DOHH2 (cell line): ENCODE data around the gene PCDHAC2.

Experiments used
- H3F3A ChIP-seq: fragments of 200-600 bp; sonication (generic), shearing (Covaris generic); 2 replicates; pipeline ENCODE4 v1.6.0; 2016; ENCODE audit warnings: antibody characterized with exemption, mild to moderate bottlenecking; ENCODE audit not compliant: control insufficient read depth, insufficient read depth
- H3K27ac ChIP-seq: fragments of 200-600 bp; sonication (generic); 2 replicates; pipeline ENCODE4 v1.5.1; 2014; ENCODE audit warnings: low read depth, mild to moderate bottlenecking, low read length, moderate library complexity
- H3K27me3 ChIP-seq: fragments of 200-600 bp; sonication (generic); 2 replicates; pipeline ENCODE4 v1.6.1; 2014; ENCODE audit warnings: mild to moderate bottlenecking, low read length, mixed read lengths; ENCODE audit not compliant: control insufficient read depth
- H3K36me3 ChIP-seq: fragments of 200-600 bp; sonication (generic); 2 replicates; pipeline ENCODE4 v1.6.1; 2014; ENCODE audit warnings: mild to moderate bottlenecking, low read length, moderate library complexity, mixed read lengths; ENCODE audit not compliant: control insufficient read depth
- H3K4me1 ChIP-seq: fragments of 200-600 bp; sonication (generic); 2 replicates; pipeline ENCODE4 v1.6.1; 2014; ENCODE audit warnings: mild to moderate bottlenecking, low read length, mixed read lengths; ENCODE audit not compliant: control insufficient read depth
- H3K4me2 ChIP-seq: fragments of 200-600 bp; sonication (generic); 2 replicates; pipeline ENCODE4 v1.6.0; 2014; ENCODE audit warnings: mild to moderate bottlenecking, low read length, moderate library complexity
- H3K4me3 ChIP-seq: fragments of 200-600 bp; sonication (generic); 2 replicates; pipeline ENCODE4 v1.5.1; 2014; ENCODE audit warnings: mild to moderate bottlenecking, low read length, mixed read lengths
- H3K79me2 ChIP-seq: fragments of 200-600 bp; sonication (generic); 2 replicates; pipeline ENCODE4 v1.6.1; 2014; ENCODE audit warnings: mild to moderate bottlenecking, low read length, mixed read lengths; ENCODE audit not compliant: control insufficient read depth
- H3K9me2 ChIP-seq: fragments of 200-600 bp; sonication (generic); replicated peaks from 2 replicates; pipeline ENCODE4 v1.6.1; 2014; ENCODE audit warnings: mild to moderate bottlenecking, low read length, mixed read lengths; ENCODE audit not compliant: control insufficient read depth
- H3K9me3 ChIP-seq: fragments of 200-600 bp; sonication (generic); 2 replicates; pipeline ENCODE4 v1.6.1; 2014; ENCODE audit warnings: antibody characterized with exemption, low read length, mixed read lengths; ENCODE audit not compliant: control insufficient read depth, insufficient read depth
- H4K20me1 ChIP-seq: fragments of 200-600 bp; sonication (generic); 2 replicates; pipeline ENCODE4 v1.6.0; 2014; ENCODE audit warnings: low read depth, mild to moderate bottlenecking, antibody characterized with exemption, low read length, moderate library complexity; ENCODE audit not compliant: control insufficient read depth, insufficient read depth
- CTCF ChIP-seq: fragments of 200-600 bp; sonication (generic); IDR thresholded peaks from one replicate; pipeline ENCODE4 v1.5.1; 2014; ENCODE audit warnings: antibody characterized with exemption, mild to moderate bottlenecking, low read depth, low read length; ENCODE audit not compliant: poor library complexity, severe bottlenecking
- EZH2phosphoT487 ChIP-seq: fragments of 200-600 bp; sonication (generic); IDR thresholded peaks from 2 replicates; pipeline ENCODE4 v1.6.1; 2017; ENCODE audit warnings: borderline replicate concordance, mild to moderate bottlenecking, antibody characterized with exemption, low read length, moderate library complexity, mixed read lengths

PCDHAC2 gene

GRCh38 chr5:140964356-140964755, 1.9 kb upstream of the PCDHAC2 start:
- Histone ChIP-seq H3K79me2 (no peaks in the 10 kb centered on the region), H3K4me3 (no peak overlapping the region), H3K4me2 (no peak overlapping the region), H3K36me3 (no peaks in the 10 kb centered on the region), H3K9me3 (peaks cover 7% of the 10 kb centered on the region; the same call in 1 of the 2 replicates), H3K9me2 (no peaks in the 10 kb centered on the region), H3K4me1 (no peaks in the 10 kb centered on the region), H3K27ac (no peak overlapping the region), H3K27me3 (peaks cover 4% of the 10 kb centered on the region; the same call in 1 of the 2 replicates), H3F3A (no peaks in the 10 kb centered on the region), H4K20me1 (no peaks in the 10 kb centered on the region)
- no peak for TF ChIP-seq CTCF

- Histone ChIP-seq H4K20me1 (no peaks in the 10 kb centered on the region), H3K36me3 (no peaks in the 10 kb centered on the region), H3K4me1 (no peaks in the 10 kb centered on the region), H3K79me2 (no peaks in the 10 kb centered on the region), H3K4me2 (no peak overlapping the region), H3K4me3 (no peak overlapping the region), H3K9me3 (peaks cover 7% of the 10 kb centered on the region; the same call in 1 of the 2 replicates), H3K27me3 (peaks cover 4% of the 10 kb centered on the region; the same call in 1 of the 2 replicates), H3K27ac (no peak overlapping the region), H3F3A (no peaks in the 10 kb centered on the region), H3K9me2 (no peaks in the 10 kb centered on the region)
- TF ChIP-seq EZH2phosphoT487: no peak
- TF ChIP-seq CTCF: no peak
These were observed 377 bp upstream of the PCDHAC2 start for GRCh38 chr5:140965905-140966292.

- Histone ChIP-seq H3K9me2 (no peaks in the 10 kb centered on the region), H3K9me3 (peaks cover 7% of the 10 kb centered on the region; the same call in 1 of the 2 replicates), H3K36me3 (no peaks in the 10 kb centered on the region), H3K4me1 (no peaks in the 10 kb centered on the region), H3K27ac (no peak overlapping the region), H3K4me3 (no peak overlapping the region), H3K27me3 (peaks cover 4% of the 10 kb centered on the region; the same call in 1 of the 2 replicates), H3F3A (no peaks in the 10 kb centered on the region), H3K79me2 (no peaks in the 10 kb centered on the region), H3K4me2 (no peak overlapping the region), H4K20me1 (no peaks in the 10 kb centered on the region)
- no peak for TF ChIP-seq EZH2phosphoT487
- no peak for TF ChIP-seq CTCF
These were observed 1.1 kb downstream of the PCDHAC2 start for GRCh38 chr5:140967226-140967893.
